ENCODE measurements around the gene MTX1. TPM values are rescaled to one million over a fixed set of nuclear protein-coding genes. Genes with fewer than 3 reads are reported as not detected.

Gene MTX1
- total and polyA plus RNA-seq, 9 of the 15 experiments (the other 6 are each of a cell fraction or from before 2014, with no cell fraction given): 29.1 to 98.4 (median 66.9) TPM

DNA sequence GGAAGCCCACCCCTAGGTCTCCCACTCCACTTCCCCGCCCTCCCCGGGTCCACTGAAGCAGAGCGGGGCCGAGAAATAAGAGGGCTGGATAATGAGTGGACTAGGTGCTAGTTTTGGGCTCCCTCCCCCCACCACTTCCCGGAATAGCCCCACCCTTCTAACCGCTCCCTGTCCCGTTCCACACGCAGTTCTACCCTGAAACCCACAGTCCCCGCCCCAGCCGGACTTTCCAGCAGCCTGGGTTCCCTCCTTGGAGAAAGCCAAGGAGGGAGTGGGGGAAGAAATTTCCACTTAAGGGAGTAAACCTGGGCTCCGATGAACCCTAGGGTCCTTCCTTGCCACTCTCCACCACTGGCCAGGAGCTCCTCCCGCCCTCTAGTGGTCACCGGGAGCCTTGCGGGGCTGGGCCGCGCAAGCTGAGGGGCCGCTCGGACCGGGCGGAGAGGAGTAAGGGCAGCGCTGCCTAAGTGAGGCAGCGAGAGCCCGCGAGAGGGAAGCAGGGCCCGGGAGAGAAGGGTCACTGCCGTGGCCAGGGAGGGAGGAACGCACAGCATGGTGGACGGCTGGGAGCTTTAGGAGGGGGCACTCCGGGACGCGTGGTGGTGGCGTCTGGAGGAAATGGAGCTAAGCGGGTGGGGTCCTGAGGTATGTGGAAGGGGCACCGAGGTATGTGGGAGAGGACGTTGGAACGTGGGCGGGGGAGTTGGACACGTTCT lies 15.1 kb upstream of the MTX1 start (continued):
- TF ChIP-seq, protein P1, sequence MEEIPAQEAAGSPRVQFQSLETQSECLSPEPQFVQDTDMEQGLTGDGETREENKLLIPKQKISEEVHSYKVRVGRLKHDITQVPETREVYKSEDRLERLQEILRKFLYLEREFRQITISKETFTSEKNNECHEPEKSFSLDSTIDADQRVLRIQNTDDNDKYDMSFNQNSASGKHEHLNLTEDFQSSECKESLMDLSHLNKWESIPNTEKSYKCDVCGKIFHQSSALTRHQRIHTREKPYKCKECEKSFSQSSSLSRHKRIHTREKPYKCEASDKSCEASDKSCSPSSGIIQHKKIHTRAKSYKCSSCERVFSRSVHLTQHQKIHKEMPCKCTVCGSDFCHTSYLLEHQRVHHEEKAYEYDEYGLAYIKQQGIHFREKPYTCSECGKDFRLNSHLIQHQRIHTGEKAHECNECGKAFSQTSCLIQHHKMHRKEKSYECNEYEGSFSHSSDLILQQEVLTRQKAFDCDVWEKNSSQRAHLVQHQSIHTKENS (CRISPR knock-in tag; IDR thresholded peaks at IDR 0.05): no peak
- TF ChIP-seq HNRNPK (IDR thresholded peaks at IDR 0.05; ENCODE audit: low read depth, low read length, poor library complexity, severe bottlenecking) (no peak), ZNF253 (CRISPR knock-in tag; conservative IDR thresholded peaks at IDR 0.05) (no peak), ZSCAN32 (CRISPR knock-in tag; IDR thresholded peaks at IDR 0.05) (no peak), ASH1L (IDR thresholded peaks at IDR 0.05; ENCODE audit: borderline replicate concordance, low read depth, partially characterized antibody) (no peak), SLC30A9 (CRISPR knock-in tag; IDR thresholded peaks at IDR 0.05) (no peak), ZNF780A (CRISPR knock-in tag; IDR thresholded peaks at IDR 0.05) (no peak), SETDB1 (IDR thresholded peaks at IDR 0.05; ENCODE audit: low read length) (no peak), ZNF316 (IDR thresholded peaks at IDR 0.05) (0 out of 2 replicates have a peak, but pooled peaks have one; percentile 2), MXI1 (IDR thresholded peaks at IDR 0.05; ENCODE audit: low read depth, low read length) (no peak), ZNF644 (tag; IDR thresholded peaks at IDR 0.05; ENCODE audit: low read depth) (no peak), STAG1 (CRISPR knock-in tag; IDR thresholded peaks at IDR 0.05; ENCODE audit: borderline replicate concordance) (no peak), GATAD2B (IDR thresholded peaks at IDR 0.05; ENCODE audit: borderline replicate concordance) (peak; percentile 72; the same call in 1 of the 2 replicates), ZNF445 (CRISPR knock-in tag; IDR thresholded peaks at IDR 0.05; ENCODE audit: low read depth) (no peak), NR2F6 (CRISPR knock-in tag; IDR thresholded peaks at IDR 0.05) (no peak), TBL1XR1 (IDR thresholded peaks at IDR 0.05; ENCODE audit: low read length in 2 of 2) (no peak), ZNF184 (CRISPR knock-in tag; IDR thresholded peaks at IDR 0.05) (no peak)
- TF ChIP-seq, protein P2, sequence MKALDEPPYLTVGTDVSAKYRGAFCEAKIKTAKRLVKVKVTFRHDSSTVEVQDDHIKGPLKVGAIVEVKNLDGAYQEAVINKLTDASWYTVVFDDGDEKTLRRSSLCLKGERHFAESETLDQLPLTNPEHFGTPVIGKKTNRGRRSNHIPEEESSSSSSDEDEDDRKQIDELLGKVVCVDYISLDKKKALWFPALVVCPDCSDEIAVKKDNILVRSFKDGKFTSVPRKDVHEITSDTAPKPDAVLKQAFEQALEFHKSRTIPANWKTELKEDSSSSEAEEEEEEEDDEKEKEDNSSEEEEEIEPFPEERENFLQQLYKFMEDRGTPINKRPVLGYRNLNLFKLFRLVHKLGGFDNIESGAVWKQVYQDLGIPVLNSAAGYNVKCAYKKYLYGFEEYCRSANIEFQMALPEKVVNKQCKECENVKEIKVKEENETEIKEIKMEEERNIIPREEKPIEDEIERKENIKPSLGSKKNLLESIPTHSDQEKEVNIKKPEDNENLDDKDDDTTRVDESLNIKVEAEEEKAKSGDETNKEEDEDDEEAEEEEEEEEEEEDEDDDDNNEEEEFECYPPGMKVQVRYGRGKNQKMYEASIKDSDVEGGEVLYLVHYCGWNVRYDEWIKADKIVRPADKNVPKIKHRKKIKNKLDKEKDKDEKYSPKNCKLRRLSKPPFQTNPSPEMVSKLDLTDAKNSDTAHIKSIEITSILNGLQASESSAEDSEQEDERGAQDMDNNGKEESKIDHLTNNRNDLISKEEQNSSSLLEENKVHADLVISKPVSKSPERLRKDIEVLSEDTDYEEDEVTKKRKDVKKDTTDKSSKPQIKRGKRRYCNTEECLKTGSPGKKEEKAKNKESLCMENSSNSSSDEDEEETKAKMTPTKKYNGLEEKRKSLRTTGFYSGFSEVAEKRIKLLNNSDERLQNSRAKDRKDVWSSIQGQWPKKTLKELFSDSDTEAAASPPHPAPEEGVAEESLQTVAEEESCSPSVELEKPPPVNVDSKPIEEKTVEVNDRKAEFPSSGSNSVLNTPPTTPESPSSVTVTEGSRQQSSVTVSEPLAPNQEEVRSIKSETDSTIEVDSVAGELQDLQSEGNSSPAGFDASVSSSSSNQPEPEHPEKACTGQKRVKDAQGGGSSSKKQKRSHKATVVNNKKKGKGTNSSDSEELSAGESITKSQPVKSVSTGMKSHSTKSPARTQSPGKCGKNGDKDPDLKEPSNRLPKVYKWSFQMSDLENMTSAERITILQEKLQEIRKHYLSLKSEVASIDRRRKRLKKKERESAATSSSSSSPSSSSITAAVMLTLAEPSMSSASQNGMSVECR (CRISPR knock-in tag; IDR thresholded peaks at IDR 0.05): peak; percentile 35; the same call in 1 of the 2 replicates
- TF ChIP-seq, protein P3, sequence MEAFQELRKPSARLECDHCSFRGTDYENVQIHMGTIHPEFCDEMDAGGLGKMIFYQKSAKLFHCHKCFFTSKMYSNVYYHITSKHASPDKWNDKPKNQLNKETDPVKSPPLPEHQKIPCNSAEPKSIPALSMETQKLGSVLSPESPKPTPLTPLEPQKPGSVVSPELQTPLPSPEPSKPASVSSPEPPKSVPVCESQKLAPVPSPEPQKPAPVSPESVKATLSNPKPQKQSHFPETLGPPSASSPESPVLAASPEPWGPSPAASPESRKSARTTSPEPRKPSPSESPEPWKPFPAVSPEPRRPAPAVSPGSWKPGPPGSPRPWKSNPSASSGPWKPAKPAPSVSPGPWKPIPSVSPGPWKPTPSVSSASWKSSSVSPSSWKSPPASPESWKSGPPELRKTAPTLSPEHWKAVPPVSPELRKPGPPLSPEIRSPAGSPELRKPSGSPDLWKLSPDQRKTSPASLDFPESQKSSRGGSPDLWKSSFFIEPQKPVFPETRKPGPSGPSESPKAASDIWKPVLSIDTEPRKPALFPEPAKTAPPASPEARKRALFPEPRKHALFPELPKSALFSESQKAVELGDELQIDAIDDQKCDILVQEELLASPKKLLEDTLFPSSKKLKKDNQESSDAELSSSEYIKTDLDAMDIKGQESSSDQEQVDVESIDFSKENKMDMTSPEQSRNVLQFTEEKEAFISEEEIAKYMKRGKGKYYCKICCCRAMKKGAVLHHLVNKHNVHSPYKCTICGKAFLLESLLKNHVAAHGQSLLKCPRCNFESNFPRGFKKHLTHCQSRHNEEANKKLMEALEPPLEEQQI (IDR thresholded peaks at IDR 0.05): no peak

All from K562 (cell line).